ENCODE data around the gene SMIM22. TPM values are rescaled to one million over a fixed set of nuclear protein-coding genes. Genes with fewer than 3 reads are reported as not detected.

The SMIM22 gene
- polyA plus RNA-seq, 2 of the 4 experiments (the other 2 are of a cell fraction) = not detected

DNA sequence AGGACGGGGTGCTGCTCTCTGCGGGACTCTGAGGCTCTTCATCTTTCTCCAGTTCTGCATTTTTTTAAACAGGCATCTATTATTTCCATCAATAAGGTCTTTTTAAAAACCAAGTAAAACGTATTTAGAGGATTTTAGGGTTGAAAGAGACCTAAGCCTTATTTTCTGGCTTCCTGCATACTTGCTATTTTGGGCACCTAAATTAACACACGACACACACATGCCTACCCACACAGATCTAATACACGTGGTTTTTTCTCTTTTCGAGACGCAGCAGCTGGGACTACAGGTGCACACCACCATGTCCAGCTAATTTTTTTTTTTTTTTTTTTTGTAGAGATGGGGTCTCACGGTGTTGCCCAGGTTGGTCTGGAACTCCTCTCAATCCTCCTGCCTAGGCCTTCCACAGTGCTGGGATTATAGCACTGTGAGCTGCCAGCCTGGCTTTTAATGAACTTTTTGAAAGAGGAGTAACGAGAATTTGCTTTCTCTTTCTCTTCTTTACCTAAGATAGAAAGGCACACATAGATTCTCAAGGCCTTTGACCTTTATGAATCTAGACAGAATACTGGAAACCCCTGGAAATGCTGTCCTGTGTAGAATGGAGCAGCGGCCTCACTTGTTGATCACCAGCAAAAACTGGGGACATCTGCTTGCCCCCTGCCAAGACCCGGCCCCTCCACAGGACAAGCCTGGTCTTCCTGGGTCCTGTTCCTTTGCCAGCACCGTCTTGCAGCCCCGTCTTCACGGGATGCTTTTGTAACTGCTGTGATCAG is 47.1 kb upstream of the SMIM22 start:
- FAIRE-seq = no peak
- Histone ChIP-seq H3K9me3 (no peaks in the 10 kb centered on the region), H3K4me2 (no peak overlapping the region), H3K4me3 (no peak overlapping the region), H3K4me1 (no peaks in the 10 kb centered on the region), H3K27ac (no peak overlapping the region)
- ChIA-PET POLR2A (interaction anchor here (0.7 to 1.5 kb wide), 2 partner anchors 13 to 21 kb away, joined by 3 to 7 read pairs; partner anchors contain the start of gene DNAAF8), CTCF (interaction anchor here (1.3 to 1.6 kb wide), 2 partner anchors 8 to 21 kb away, joined by 3 to 5 read pairs; no protein-coding TSS in a partner anchor)
- TF ChIP-seq MYC (IDR thresholded peaks at IDR 0.05; ENCODE audit: borderline replicate concordance, low read length) = no peak
- no peak for TF ChIP-seq POLR2AphosphoS2 (conservative IDR thresholded peaks at IDR 0.05; ENCODE audit: low read length)
- TF ChIP-seq KDM1A (IDR thresholded peaks at IDR 0.05; ENCODE audit: low read depth) = no peak
- no peak for TF ChIP-seq CHD2 (IDR thresholded peaks at IDR 0.05; ENCODE audit: low read length, partially characterized antibody)
- TF ChIP-seq JUN (IDR thresholded peaks at IDR 0.05) = no peak
- TF ChIP-seq, protein P1, sequence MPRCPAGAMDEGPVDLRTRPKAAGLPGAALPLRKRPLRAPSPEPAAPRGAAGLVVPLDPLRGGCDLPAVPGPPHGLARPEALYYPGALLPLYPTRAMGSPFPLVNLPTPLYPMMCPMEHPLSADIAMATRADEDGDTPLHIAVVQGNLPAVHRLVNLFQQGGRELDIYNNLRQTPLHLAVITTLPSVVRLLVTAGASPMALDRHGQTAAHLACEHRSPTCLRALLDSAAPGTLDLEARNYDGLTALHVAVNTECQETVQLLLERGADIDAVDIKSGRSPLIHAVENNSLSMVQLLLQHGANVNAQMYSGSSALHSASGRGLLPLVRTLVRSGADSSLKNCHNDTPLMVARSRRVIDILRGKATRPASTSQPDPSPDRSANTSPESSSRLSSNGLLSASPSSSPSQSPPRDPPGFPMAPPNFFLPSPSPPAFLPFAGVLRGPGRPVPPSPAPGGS (IDR thresholded peaks at IDR 0.05) = no peak
- no peak for TF ChIP-seq KDM5A (IDR thresholded peaks at IDR 0.05)
- no peak for TF ChIP-seq HOXB13 (CRISPR knock-in tag; IDR thresholded peaks at IDR 0.05; ENCODE audit: low read depth)
- TF ChIP-seq, protein P2, sequence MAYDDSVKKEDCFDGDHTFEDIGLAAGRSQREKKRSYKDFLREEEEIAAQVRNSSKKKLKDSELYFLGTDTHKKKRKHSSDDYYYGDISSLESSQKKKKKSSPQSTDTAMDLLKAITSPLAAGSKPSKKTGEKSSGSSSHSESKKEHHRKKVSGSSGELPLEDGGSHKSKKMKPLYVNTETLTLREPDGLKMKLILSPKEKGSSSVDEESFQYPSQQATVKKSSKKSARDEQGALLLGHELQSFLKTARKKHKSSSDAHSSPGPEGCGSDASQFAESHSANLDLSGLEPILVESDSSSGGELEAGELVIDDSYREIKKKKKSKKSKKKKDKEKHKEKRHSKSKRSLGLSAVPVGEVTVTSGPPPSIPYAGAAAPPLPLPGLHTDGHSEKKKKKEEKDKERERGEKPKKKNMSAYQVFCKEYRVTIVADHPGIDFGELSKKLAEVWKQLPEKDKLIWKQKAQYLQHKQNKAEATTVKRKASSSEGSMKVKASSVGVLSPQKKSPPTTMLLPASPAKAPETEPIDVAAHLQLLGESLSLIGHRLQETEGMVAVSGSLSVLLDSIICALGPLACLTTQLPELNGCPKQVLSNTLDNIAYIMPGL (CRISPR knock-in tag; IDR thresholded peaks at IDR 0.05; ENCODE audit: borderline replicate concordance) = no peak
- no peak for TF ChIP-seq POLR2A (IDR thresholded peaks at IDR 0.05; ENCODE audit: low read length)
- TF ChIP-seq, protein P3, sequence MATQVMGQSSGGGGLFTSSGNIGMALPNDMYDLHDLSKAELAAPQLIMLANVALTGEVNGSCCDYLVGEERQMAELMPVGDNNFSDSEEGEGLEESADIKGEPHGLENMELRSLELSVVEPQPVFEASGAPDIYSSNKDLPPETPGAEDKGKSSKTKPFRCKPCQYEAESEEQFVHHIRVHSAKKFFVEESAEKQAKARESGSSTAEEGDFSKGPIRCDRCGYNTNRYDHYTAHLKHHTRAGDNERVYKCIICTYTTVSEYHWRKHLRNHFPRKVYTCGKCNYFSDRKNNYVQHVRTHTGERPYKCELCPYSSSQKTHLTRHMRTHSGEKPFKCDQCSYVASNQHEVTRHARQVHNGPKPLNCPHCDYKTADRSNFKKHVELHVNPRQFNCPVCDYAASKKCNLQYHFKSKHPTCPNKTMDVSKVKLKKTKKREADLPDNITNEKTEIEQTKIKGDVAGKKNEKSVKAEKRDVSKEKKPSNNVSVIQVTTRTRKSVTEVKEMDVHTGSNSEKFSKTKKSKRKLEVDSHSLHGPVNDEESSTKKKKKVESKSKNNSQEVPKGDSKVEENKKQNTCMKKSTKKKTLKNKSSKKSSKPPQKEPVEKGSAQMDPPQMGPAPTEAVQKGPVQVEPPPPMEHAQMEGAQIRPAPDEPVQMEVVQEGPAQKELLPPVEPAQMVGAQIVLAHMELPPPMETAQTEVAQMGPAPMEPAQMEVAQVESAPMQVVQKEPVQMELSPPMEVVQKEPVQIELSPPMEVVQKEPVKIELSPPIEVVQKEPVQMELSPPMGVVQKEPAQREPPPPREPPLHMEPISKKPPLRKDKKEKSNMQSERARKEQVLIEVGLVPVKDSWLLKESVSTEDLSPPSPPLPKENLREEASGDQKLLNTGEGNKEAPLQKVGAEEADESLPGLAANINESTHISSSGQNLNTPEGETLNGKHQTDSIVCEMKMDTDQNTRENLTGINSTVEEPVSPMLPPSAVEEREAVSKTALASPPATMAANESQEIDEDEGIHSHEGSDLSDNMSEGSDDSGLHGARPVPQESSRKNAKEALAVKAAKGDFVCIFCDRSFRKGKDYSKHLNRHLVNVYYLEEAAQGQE (IDR thresholded peaks at IDR 0.05) = no peak
- no peak for TF ChIP-seq ZFP36 (IDR thresholded peaks at IDR 0.05; ENCODE audit: borderline replicate concordance, partially characterized antibody)
- TF ChIP-seq, protein P4, sequence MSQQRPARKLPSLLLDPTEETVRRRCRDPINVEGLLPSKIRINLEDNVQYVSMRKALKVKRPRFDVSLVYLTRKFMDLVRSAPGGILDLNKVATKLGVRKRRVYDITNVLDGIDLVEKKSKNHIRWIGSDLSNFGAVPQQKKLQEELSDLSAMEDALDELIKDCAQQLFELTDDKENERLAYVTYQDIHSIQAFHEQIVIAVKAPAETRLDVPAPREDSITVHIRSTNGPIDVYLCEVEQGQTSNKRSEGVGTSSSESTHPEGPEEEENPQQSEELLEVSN (IDR thresholded peaks at IDR 0.05; ENCODE audit: borderline replicate concordance, low read depth) = no peak
- no peak for TF ChIP-seq EP300 (IDR thresholded peaks at IDR 0.05)
- TF ChIP-seq, protein P5, sequence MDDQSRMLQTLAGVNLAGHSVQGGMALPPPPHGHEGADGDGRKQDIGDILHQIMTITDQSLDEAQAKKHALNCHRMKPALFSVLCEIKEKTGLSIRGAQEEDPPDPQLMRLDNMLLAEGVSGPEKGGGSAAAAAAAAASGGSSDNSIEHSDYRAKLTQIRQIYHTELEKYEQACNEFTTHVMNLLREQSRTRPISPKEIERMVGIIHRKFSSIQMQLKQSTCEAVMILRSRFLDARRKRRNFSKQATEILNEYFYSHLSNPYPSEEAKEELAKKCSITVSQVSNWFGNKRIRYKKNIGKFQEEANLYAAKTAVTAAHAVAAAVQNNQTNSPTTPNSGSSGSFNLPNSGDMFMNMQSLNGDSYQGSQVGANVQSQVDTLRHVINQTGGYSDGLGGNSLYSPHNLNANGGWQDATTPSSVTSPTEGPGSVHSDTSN (IDR thresholded peaks at IDR 0.05) = no peak
- TF ChIP-seq NR3C1 (IDR thresholded peaks at IDR 0.05) = no peak
- TF ChIP-seq, protein P6, sequence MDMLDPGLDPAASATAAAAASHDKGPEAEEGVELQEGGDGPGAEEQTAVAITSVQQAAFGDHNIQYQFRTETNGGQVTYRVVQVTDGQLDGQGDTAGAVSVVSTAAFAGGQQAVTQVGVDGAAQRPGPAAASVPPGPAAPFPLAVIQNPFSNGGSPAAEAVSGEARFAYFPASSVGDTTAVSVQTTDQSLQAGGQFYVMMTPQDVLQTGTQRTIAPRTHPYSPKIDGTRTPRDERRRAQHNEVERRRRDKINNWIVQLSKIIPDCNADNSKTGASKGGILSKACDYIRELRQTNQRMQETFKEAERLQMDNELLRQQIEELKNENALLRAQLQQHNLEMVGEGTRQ (IDR thresholded peaks at IDR 0.05) = no peak
- DNase-seq (ENCODE audit: low read depth in 1 of 2, low spot score in 1 of 2) = no peak
- ATAC-seq = no peak
- WGBS (ENCODE audit: missing lambda C conversion rate) = 88% methylated on average over 14 of the region's 14 CpGs
